ENCODE measurements around the gene FGD4. TPM values are rescaled to one million over a fixed set of nuclear protein-coding genes. Genes with fewer than 3 reads are reported as not detected.

The FGD4 gene
- total and polyA plus RNA-seq, 2 of the 4 experiments (the other 2 are of a cell fraction), result 2.1 to 8.8 TPM

DNA sequence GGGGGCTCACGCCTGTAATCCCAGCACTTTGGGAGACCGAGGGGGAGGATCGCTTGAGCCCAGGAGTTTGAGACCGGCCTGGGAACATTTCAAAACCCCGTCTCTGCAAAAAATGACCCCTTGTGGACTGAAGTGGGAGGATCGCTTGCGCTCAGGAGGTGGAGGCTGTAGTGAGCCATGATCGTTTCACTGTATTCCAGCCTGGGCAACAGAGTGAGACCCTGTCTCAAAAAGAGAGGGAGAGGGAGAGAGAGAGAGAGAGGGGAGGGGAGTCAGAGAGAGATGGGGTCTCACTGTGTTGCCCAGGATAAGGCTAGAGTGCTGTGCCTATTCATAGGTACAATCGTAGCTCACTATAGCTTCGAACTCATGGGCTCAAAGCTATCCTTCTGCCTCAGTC, 2.8 kb downstream of the FGD4 start:
- H4K20me1 ChIP-seq (ENCODE audit: insufficient read depth, low read length), result no peaks in the 10 kb centered on the region; the same call in 1 of the 2 replicates
- dilution Hi-C loops (cut with HindIII; ENCODE audit: low sequenced_read_pairs, unreplicated experiment) (no loop called here), intact Hi-C loops (cut with micrococcal nuclease) (loop anchor here (5.0 kb wide), 1 partner anchor 605 kb away; no protein-coding TSS in a partner anchor), in situ Hi-C loops (cut with MboI; ENCODE audit: low sequenced_read_pairs) (no loop called here)
- H3K4me2 ChIP-seq (ENCODE audit: low read depth, low read length), result no peak overlapping the region
- H2BK5ac ChIP-seq (ENCODE audit: low read depth, low read length, poor library complexity, severe bottlenecking), result no peak overlapping the region
- ATAC-seq (ENCODE audit: low read depth), result no peak
- no peak overlapping the region for H4K8ac ChIP-seq (ENCODE audit: low read depth in 2 of 2, low read length in 2 of 2)
- TF ChIP-seq, protein P1, sequence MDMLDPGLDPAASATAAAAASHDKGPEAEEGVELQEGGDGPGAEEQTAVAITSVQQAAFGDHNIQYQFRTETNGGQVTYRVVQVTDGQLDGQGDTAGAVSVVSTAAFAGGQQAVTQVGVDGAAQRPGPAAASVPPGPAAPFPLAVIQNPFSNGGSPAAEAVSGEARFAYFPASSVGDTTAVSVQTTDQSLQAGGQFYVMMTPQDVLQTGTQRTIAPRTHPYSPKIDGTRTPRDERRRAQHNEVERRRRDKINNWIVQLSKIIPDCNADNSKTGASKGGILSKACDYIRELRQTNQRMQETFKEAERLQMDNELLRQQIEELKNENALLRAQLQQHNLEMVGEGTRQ (IDR thresholded peaks at IDR 0.05; ENCODE audit: low read depth, low read length), result no peak
- TF ChIP-seq MAZ (IDR thresholded peaks at IDR 0.05; ENCODE audit: borderline replicate concordance, low read depth, low read length) (no peak), FOS (IDR thresholded peaks at IDR 0.05; ENCODE audit: low read depth, low read length) (no peak), MAFK (IDR thresholded peaks at IDR 0.05; ENCODE audit: low read depth, low read length) (no peak), POLR2A (IDR thresholded peaks at IDR 0.05; ENCODE audit: low read depth, low read length) (no peak), RCOR1 (IDR thresholded peaks at IDR 0.05; ENCODE audit: insufficient replicate concordance, low read length) (no peak), SMC3 (IDR thresholded peaks at IDR 0.05; ENCODE audit: low read depth, low read length) (no peak), RFX5 (IDR thresholded peaks at IDR 0.05; ENCODE audit: low read depth, low read length) (no peak), CEBPB (IDR thresholded peaks at IDR 0.05; ENCODE audit: low read depth, low read length) (no peak), CHD1 (IDR thresholded peaks at IDR 0.05; ENCODE audit: low read depth, low read length) (no peak), NFE2L2 (IDR thresholded peaks at IDR 0.05; ENCODE audit: low read depth, low read length) (no peak)
- TF ChIP-seq, protein P2, sequence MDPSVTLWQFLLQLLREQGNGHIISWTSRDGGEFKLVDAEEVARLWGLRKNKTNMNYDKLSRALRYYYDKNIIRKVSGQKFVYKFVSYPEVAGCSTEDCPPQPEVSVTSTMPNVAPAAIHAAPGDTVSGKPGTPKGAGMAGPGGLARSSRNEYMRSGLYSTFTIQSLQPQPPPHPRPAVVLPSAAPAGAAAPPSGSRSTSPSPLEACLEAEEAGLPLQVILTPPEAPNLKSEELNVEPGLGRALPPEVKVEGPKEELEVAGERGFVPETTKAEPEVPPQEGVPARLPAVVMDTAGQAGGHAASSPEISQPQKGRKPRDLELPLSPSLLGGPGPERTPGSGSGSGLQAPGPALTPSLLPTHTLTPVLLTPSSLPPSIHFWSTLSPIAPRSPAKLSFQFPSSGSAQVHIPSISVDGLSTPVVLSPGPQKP (IDR thresholded peaks at IDR 0.05; ENCODE audit: borderline replicate concordance, low read depth, low read length), result no peak
- TF ChIP-seq, protein P3, sequence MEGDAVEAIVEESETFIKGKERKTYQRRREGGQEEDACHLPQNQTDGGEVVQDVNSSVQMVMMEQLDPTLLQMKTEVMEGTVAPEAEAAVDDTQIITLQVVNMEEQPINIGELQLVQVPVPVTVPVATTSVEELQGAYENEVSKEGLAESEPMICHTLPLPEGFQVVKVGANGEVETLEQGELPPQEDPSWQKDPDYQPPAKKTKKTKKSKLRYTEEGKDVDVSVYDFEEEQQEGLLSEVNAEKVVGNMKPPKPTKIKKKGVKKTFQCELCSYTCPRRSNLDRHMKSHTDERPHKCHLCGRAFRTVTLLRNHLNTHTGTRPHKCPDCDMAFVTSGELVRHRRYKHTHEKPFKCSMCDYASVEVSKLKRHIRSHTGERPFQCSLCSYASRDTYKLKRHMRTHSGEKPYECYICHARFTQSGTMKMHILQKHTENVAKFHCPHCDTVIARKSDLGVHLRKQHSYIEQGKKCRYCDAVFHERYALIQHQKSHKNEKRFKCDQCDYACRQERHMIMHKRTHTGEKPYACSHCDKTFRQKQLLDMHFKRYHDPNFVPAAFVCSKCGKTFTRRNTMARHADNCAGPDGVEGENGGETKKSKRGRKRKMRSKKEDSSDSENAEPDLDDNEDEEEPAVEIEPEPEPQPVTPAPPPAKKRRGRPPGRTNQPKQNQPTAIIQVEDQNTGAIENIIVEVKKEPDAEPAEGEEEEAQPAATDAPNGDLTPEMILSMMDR (conservative IDR thresholded peaks at IDR 0.05; ENCODE audit: low read depth, low read length), result no peak
- H3K14ac ChIP-seq (replicated peaks; ENCODE audit: low read depth, low read length), result no peak overlapping the region
- H4K5ac ChIP-seq (ENCODE audit: low read depth, low read length), result no peak overlapping the region
- no peak overlapping the region for H2BK15ac ChIP-seq (ENCODE audit: low read depth, low read length)
- no TSS peak for BruUV-seq (replicated peaks)
- POLR2A ChIA-PET (ENCODE audit: unreplicated experiment), result no interaction called here
- peaks cover 40% of the 10 kb centered on the region for H3K27me3 ChIP-seq (ENCODE audit: control insufficient read depth, insufficient read depth, low read length)
- WGBS, 2 experiments (ENCODE audit: extremely low coverage in 2 of 2, insufficient read length in 1 of 2), result 86% methylated on average over 8 of the region's 10 CpGs; no CpG with 5 or more reads in 1 of the 2 experiments
- H3K9me1 ChIP-seq (ENCODE audit: insufficient read depth, low read length), result no peaks in the 10 kb centered on the region
- H2BK120ac ChIP-seq (ENCODE audit: low read depth, low read length), result no peak overlapping the region
- H2AFZ ChIP-seq (replicated peaks; ENCODE audit: low read length, poor library complexity), result no peak overlapping the region
- no peak overlapping the region for H3K18ac ChIP-seq (ENCODE audit: low read depth, low read length)
- no peaks in the 10 kb centered on the region for H3K79me1 ChIP-seq (ENCODE audit: low read depth in 1 of 2, low read length in 2 of 2)
- no peak overlapping the region for H3K4me3 ChIP-seq (ENCODE audit: insufficient read depth, low read depth, low read length)
- no peak overlapping the region for H3K4ac ChIP-seq (ENCODE audit: low read depth, low read length)
- no peak overlapping the region for H4K91ac ChIP-seq (ENCODE audit: insufficient read depth, low read depth, low read length)
- H2BK20ac ChIP-seq (ENCODE audit: low read depth, low read length), result no peak overlapping the region
- H3K9ac ChIP-seq (ENCODE audit: low read depth, low read length), result no peak overlapping the region
- no peaks in the 10 kb centered on the region for H3K36me3 ChIP-seq (ENCODE audit: control insufficient read depth, insufficient read depth, low read length)
- no peaks in the 10 kb centered on the region for H3K9me3 ChIP-seq (ENCODE audit: control insufficient read depth, insufficient read depth, low read length)
- H3K56ac ChIP-seq (ENCODE audit: extremely low read depth, insufficient read depth, low read length), result no peak overlapping the region
- no peak overlapping the region for H2AK5ac ChIP-seq (ENCODE audit: low read depth, low read length)
- H2AK9ac ChIP-seq (replicated peaks; ENCODE audit: low read depth, low read length, poor library complexity), result no peak overlapping the region
- no peak overlapping the region for H3K23ac ChIP-seq (ENCODE audit: low read depth, low read length)
- no peak overlapping the region for H3K27ac ChIP-seq (ENCODE audit: insufficient read depth, low read length)
- H3K4me1 ChIP-seq (ENCODE audit: control insufficient read depth, insufficient read depth, low read length), result no peaks in the 10 kb centered on the region
- DNase-seq, result no peak
- CTCF ChIA-PET, result no interaction called here

Measured in IMR-90 (cell line).